Renal cortex interstitium (tissue), 15 donors: ENCODE data around the gene GRB10. TPM values are rescaled to one million over a fixed set of nuclear protein-coding genes. Genes with fewer than 3 reads are reported as not detected.

Experiments
- DNase-seq, 11 donors: peaks; one replicate each; pipeline ENCODE4 v3.0.0-alpha.2; 2013; ENCODE audit warnings: low read depth in 9 of 11, low spot score in 4 of 11; ENCODE audit errors: extremely low read depth in 1 of 11
- long read RNA-seq, 16 experiments: transcript quantifications; one replicate each; lab custom pipeline, GENCODE V29; 2026
- polyA plus RNA-seq, 3 donors: library from polyadenylated mRNA; unstranded; fragments of 120-200 nt; gene quantifications; one replicate each; pipeline ENCODE4 v1.2.1, GENCODE V29; 2013; ENCODE audit not compliant: insufficient read length in 3 of 3

GRB10 gene
- 10 to 100 TPM; 33.6 to 43.5 (median 38.9) TPM for polyA plus RNA-seq
- long read RNA-seq, donor 1, partial matches to known transcripts, result 11 of 11 reads
- long read RNA-seq, donor 1, other reads (novel, unspliced or antisense), result 0 of 11 reads
- long read RNA-seq, donor 2, partial matches to known transcripts, result 0 of 2 reads
- long read RNA-seq, donor 2, other reads (novel, unspliced or antisense), result 0 of 2 reads
- long read RNA-seq, donor 3, partial matches to known transcripts, result 0 of 1 reads
- long read RNA-seq, donor 3, other reads (novel, unspliced or antisense), result 0 of 1 reads
- long read RNA-seq, donor 4, full-length matches to known transcripts, result 3 of 3 reads
- long read RNA-seq, donor 4, partial matches to known transcripts, result 0 of 3 reads
- long read RNA-seq, donor 4, other reads (novel, unspliced or antisense), result 0 of 3 reads
- long read RNA-seq, donor 5, result 0 reads
- long read RNA-seq, donor 6, full-length matches to known transcripts, result 5 of 5 reads
- long read RNA-seq, donor 6, partial matches to known transcripts, result 0 of 5 reads
- long read RNA-seq, donor 6, other reads (novel, unspliced or antisense), result 0 of 5 reads
- long read RNA-seq, donor 7, partial matches to known transcripts, result 0 of 2 reads
- long read RNA-seq, donor 7, other reads (novel, unspliced or antisense), result 0 of 2 reads
- long read RNA-seq, donor 8, result 0 reads
- long read RNA-seq, donor 9, full-length matches to known transcripts, result 1 of 1 reads
- long read RNA-seq, donor 9, partial matches to known transcripts, result 0 of 1 reads
- long read RNA-seq, donor 9, other reads (novel, unspliced or antisense), result 0 of 1 reads
- long read RNA-seq, donor 10, result 0 reads
- long read RNA-seq, donor 11, result 0 reads
- long read RNA-seq, donor 12, result 0 reads
- long read RNA-seq, donor 13, result 0 reads
- long read RNA-seq, donor 14, full-length matches to known transcripts, result 1 of 1 reads
- long read RNA-seq, donor 14, partial matches to known transcripts, result 0 of 1 reads
- long read RNA-seq, donor 14, other reads (novel, unspliced or antisense), result 0 of 1 reads
- long read RNA-seq, donor 15, partial matches to known transcripts, result 0 of 1 reads
- long read RNA-seq, donor 15, other reads (novel, unspliced or antisense), result 0 of 1 reads
- long read RNA-seq, donor 16, full-length matches to known transcripts, result 5 of 27 reads
- long read RNA-seq, donor 16, partial matches to known transcripts, result 22 of 27 reads
- long read RNA-seq, donor 16, other reads (novel, unspliced or antisense), result 0 of 27 reads

DNA sequence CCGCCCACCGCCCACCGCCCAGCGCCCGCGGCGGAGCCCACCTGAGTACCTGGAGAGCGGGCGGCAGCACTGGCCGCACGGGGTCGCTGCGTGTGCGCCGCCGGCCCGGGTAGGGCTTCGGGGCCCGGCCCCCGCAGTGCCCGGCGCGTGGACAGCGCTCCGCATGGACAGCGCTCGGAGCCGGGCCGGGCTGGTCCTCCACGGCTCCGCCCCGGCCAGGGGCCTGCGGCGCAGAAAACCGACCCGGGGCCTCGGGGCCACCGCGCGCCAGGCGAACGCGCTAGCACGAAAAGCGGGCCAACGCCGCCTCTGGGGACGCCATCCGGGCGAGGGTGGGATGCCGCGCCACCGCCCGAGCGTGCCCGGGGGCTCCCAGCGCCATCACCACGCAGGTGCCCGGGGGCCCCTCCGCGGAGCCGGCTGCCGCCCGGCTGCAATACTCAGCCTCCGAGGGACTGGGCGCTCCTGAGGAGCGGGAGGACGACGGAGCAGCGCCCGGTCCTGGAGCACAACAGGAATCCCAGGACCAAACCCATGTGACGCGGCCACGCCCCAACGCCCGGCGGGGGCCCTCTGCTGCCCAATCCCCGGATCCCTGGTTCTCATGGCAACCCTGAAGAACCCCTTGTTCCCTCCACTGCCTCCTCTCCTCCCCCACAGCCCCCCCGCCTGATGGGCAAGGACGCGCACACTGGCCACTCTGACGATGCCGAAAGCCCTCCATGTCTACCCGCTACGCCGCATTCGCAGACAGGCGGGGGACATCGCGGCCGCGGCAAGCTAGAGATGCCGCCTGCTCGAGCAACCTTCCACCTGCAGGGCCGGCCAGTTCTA lies at the start of gene GRB10:
GRB10 (minus strand) TSS at position 522 of the 834 bp plus-strand sequence. CDS start 50,574 bp downstream, outside the sequence.
- DNase-seq, result peak in 2 of 11 donors; percentile 18 to 21

DNA sequence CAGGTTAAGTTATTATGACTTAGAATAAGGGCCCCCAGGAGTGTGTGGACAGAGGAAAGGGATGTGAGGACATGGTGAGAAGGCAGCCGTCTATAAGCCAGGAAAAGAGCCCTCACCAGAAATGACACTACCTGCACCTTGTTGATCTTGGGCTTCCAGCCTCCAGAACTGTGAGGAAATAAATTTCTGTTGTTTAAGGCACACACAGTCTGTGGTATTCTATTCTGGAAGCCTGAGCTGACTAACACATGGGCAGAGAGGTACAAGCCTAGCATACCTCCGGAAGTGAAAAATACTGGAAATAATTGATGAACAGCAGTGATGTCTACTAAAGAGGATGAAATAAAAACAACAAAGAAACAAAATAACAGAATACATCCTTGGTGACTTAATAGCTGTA lies 46.1 kb upstream of the GRB10 start:
- no peak for DNase-seq

DNA sequence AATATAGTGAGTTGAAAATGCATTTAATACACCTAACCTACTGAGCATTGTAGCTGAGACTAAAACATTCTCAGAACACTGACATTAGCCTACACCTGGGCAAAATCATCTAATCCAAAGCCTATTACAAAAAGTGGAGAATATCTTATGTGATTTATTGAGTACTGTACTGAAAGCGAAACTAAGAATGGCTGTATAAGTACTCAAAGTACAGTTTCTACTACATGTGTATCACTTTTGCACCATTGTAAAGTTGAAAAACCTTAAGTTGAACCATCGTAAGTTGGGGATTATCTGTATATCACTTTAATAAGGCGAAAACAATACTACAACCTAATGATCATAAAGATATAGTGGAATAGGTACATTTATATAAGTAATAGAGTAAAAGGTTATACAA lies 45.4 kb upstream of the GRB10 start:
- no peak for DNase-seq

DNA sequence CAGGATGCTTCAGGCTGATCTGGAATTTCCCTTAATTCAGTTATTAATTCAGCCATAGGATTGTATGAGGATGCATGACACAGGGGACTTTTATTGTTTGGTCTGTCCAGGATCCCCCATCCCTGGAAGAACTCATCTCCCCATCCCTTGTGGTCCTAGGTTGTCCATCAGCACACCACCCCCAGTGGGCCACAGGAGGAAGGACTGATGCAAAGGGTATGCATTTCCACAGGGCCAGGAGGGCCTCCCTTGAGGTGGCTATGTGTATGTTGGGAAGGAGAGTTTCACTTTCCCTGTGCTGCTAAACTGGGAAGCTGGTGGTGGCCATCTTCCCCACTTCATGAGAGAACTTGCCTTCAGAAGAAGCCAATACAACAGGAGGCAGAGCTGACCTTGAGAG lies 44.6 kb upstream of the GRB10 start:
- no peak for DNase-seq

DNA sequence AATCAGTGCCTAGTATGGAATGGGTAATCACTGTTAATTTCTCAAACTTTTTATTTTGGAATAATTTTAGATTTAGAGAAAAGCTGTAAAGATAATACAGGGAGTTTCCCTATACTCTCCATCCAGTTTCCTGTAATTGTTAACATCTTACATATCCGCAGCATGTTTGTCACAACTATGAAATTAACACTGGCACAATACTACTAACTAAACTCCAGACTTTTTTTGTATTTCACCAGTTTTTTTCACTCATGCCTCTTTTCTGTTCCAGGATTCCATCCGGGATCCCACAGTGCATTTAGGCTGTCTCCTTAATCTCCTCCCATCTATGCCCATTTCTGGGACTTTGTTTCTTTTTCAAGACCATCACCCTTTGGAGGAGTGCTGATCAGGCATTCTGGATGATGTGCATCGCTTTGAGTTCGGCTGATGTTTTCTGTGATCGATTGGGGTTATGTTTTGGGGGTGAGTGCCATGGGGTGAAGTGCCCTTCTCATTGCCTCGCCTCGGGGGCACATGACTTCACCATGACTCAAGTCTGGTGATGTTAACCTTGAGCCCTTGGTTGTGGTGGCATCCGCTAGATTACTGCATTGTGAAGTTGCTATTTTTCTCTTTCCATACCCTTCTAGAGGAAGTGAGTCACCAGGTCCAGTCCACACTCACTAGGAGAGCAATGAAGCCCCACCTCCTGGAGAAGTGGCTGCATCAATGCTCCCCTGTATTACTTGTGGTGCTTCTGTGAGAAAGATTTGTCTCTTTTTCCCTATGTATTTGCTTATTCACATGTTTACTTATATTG lies 43.9 kb upstream of the GRB10 start:
- no peak for DNase-seq

DNA sequence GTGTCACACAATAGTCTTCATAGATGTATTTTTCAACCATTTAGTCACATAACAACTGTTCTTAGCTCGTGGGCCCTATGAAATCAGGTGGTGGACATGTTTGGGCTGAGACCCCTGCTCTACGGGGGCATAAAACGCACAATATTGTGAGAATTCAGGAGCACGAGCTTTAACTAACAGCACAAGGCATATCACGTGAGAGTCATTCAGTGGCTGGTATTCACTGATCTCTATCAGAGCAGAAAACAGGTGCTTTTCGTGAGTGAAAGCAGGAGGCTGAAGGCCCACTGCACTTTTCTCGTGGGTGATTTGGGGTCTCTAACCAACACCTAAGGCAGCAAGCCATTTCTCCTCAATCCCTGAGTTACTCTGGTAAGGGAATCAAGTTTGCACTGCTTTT lies 42.8 kb upstream of the GRB10 start:
- DNase-seq, result no peak

DNA sequence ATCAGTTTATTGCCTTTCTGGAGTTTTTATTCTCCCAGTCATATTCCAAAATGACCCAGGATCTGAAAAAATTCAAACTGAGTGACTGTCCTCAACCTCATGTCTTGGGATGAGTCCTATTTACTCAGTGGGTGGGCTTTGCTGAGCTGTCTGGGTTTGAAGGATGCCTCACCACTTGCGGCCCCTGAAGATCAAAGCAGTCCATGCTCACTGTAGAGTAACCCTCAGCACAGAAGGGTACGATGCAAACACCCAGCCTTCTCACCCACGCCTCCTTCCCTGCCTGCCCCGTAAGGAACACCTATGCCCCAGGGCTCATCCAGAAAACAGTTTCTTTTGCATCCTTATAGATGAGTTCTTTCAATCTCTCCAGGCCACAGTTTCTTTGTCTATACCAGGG lies 42.2 kb upstream of the GRB10 start:
- no peak for DNase-seq

DNA sequence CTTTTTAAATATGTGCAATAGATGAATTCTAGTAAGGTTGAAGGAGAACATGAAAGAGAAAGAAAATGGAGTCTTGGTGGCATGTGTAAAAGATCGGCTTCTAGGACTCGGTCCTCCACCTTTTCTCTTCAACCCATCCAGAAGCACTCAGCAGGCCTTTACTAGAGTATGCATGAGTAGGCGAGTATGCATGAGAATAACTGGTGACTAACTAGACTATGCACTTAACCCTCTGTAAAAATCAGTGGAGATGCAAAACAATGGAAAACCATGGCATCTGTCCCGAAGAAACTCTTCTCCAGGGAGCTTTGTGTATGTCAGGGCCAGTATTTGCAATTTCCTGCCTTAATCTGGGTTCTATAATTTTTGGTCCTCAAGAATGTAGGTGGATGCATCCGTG lies 40.0 kb upstream of the GRB10 start:
- no peak for DNase-seq

DNA sequence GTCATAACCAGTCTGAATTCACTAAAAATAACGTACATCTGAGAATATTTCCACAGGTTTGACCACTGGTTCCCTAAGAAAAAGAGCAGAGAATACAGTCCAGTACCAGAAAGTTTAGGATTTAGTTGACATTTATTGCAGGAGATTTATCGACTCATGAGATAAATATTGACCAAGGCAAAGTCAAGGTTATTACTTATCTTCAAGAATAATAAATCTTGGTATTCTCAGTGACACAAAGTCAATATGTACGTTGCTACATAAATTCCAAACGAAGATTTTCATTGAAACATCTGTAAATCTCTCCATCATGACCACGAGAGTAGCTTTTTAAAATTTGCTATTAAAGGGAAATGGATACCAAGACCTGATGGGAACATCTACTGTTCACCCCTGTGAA lies 39.4 kb upstream of the GRB10 start:
- no peak for DNase-seq

DNA sequence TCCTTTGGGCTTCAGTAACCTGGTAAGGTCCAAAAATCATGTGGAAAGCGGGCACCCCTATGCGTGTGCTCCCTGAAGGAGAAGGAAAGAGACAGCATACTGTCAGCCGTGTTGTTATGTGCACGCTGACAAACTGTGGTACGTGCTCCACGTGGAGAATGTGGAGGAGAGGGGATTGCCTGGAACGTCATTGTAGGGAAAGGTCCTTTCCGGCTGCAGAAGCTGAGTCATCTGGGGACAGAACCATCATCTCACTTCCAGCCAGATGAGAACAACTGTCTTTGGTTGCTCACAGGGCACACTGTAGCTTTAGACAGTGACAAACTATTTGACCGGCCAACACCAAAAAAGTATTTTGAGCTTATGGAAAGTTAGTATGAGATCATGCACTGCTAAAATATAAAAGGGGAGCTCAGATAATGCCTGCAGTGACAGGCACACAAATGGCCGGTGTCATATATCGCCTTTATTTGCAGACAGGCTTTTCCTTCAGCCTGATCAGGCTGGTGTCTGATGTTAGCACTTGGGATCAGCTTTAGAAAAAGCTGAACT lies 38.8 kb upstream of the GRB10 start:
- DNase-seq, result no peak

DNA sequence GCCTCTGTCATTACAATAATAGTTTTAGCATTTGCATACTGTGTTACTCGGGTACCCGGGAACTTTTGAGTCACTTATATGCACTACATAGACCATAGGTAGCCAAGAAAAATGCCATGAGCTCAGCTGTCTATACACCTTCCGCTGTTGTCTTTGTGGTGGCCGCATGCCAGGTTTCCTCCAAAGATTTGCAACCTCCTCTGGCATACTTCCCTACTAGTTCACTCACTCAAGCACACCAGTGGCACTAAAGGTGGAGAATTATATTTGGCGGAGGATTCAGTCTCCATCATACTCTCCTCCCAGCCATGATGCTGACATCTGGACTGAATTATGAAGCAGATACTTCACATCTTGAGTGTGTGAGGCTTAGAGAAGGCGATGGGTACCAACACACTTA lies 35.6 kb upstream of the GRB10 start:
- DNase-seq, result no peak

DNA sequence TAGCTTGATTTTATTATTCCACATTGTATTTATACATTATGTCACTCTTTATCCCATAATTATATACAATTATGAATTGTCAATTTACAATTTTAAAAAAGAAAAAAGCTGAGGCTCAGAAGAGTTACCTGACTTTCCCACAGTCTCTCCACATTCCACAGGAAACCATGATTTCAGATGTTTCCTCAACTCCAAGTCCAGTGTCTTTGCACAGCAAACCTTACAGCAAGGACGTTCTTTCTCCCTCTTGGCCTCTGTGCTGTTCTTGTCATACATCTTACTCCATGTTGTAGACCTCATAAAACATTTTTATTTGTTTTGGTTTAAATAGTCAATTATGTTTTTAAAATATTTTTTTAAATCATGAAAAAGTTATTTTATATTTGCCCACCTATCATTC lies 34.9 kb upstream of the GRB10 start:
- DNase-seq, result no peak

DNA sequence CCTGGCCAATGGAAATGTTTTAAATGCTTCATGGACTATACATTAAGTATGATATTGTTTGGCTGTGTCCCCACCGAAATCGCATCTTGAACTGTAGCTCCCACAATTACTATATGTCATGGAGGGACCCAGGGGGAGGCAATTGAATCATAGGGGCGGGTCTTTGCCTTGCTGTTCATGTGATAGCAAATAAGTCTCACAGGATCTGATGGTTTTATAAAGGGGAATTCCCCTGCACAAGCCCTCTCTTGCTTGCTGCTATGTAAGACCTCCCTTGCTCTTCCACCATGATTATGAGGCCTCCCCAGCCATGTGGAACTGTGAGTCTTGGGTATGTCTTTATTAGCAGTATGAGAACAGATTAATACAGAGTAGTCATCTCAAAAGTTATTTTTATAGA lies 32.4 kb upstream of the GRB10 start:
- DNase-seq, result no peak

DNA sequence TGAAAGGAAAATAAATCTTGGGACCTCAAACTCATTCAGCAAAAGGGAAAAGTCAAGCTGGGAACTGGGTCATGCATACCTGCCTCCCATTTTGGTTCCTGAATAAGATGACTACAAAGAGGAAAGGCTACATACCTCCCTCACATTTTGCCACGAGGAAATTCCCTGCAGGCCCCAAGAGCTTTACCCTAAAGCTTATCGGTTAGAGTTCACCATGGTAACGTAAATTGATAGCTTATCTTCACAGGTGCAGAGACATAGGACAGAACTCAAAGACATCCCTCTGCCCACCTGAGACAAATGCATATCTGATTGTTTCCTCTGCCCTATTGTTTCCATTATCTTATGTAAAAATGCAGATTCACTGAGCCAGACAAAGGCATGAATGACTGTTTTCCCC lies 31.5 kb upstream of the GRB10 start:
- DNase-seq, result no peak

DNA sequence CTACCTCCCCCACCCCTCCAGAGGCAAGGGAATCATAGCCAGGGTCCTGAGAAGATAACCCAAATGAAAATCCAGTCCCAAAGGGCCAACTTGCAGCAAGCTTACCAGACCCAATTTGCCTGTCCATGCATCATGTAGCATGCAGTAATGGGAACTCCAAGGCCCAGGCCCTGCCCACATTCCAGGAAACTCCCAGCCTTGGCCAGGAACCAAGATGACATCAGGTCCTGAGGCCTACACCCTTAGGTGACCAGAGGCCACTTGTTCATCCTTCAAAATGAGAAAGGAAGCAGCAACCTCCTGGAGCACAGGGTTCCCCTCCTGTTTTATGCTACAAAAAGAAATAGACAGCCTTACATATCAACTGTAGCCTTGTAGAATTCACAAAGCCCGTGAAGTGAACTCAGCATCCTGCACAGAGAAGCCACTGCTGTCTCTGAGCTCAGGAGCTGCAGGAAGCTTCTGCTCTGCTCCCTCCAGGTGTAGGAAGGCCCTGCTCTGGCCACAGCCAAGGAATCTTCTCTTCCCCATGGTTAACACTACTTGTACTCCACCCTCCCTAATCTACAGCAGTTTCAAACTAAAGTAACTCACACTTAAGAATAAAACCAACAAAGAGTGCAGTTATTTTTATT lies 30.3 kb upstream of the GRB10 start:
- DNase-seq, result peak in 8 of 11 donors; percentile 9 to 77 (median 52)

DNA sequence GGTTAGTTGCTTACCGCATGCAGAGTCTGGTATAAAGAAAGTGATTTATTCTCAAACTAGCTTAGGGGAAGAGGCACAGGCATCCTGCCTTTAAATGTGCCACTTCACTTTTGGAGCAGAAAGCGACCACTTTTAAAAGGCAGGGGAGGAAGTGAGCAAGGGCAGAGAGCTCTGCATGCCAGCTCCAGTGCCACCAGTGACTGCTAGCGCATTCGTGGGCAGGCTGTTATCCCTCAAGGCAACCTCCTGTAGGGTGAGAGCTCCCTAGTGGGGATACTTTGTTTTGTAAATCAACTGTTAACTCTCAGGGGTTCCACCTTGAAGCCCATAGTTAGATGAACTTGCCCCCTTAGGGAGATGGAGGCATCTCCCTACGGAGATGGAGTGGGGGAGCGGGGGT lies 29.4 kb upstream of the GRB10 start:
- DNase-seq, result no peak

DNA sequence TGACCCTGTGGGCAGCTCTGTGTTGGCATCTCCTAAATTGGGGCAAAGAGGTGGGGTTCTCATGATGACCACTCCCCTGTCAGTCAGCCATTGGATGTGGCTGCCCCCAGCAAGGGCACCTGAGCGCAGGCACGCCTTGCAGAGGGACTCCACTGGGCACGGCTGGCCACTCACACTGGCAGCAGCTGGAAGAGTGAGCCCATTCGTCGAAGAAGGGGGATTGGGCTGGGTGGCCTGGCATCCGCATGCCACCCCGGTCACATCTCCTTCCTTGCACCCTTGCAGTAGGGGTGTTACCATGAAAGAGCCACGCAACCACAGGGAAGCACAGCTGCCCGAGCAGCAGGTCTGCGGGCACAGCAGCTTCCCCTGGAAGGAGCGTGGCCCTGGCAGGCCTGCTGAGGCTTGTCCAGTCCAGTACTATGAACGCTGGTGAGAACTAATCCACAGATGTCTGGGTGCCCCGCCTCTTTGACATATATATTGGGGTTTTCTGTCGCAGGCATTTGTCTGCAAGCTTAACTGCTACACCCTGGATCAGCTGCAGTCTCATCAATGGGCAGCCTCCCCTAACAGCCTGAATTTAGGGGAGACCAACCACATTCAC lies 25.7 kb upstream of the GRB10 start:
- DNase-seq, result no peak
